ENCODE data around the gene ONECUT3. TPM values are rescaled to one million over a fixed set of nuclear protein-coding genes. Genes with fewer than 3 reads are reported as not detected.

Gene ONECUT3
- total RNA-seq, 1 donor from 2014 or later, result not detected

- DNase-seq (ENCODE audit: low read depth in 2 of 2), result no peak
Observed at GRCh38 chr19:1814833-1815604, 61.7 kb downstream of the ONECUT3 start.

GRCh38 chr19:1815605-1816529, 62.6 kb downstream of the ONECUT3 start:
- DNase-seq (ENCODE audit: low read depth in 2 of 2), result no peak

GRCh38 chr19:1816530-1817298, 63.4 kb downstream of the ONECUT3 start:
- no peak for DNase-seq (ENCODE audit: low read depth in 2 of 2)

- no peak for DNase-seq (ENCODE audit: low read depth in 2 of 2)
Observed at GRCh38 chr19:1817553-1818179, 64.4 kb downstream of the ONECUT3 start.

GRCh38 chr19:1818549-1819195, 65.4 kb downstream of the ONECUT3 start:
- DNase-seq (ENCODE audit: low read depth in 2 of 2), result no peak

GRCh38 chr19:1819341-1820255, 66.3 kb downstream of the ONECUT3 start:
- no peak for DNase-seq (ENCODE audit: low read depth in 2 of 2)

GRCh38 chr19:1822210-1822609, 68.9 kb downstream of the ONECUT3 start:
- DNase-seq (ENCODE audit: low read depth in 2 of 2), result no peak

DNA sequence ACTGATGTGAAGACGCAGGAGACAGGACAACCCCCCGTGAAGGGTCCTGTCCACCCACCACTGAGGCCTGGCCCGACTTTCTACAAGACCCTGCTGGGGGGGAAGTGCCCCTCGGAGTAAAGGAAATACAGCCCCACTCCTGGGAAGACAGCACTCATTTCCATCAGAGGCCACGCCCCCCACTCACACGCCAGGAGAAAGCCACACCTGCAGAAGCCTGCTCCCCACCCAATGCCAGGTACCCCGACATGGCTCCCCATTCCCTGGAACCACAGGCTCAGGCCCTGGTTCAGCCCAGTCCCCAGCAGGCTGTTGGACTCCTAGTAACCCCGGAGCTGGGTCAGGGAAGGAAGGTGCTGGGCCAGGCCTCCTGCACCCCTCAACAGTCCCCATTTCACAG, 69.7 kb downstream of the ONECUT3 start:
- DNase-seq (ENCODE audit: low read depth in 2 of 2), result no peak

DNA sequence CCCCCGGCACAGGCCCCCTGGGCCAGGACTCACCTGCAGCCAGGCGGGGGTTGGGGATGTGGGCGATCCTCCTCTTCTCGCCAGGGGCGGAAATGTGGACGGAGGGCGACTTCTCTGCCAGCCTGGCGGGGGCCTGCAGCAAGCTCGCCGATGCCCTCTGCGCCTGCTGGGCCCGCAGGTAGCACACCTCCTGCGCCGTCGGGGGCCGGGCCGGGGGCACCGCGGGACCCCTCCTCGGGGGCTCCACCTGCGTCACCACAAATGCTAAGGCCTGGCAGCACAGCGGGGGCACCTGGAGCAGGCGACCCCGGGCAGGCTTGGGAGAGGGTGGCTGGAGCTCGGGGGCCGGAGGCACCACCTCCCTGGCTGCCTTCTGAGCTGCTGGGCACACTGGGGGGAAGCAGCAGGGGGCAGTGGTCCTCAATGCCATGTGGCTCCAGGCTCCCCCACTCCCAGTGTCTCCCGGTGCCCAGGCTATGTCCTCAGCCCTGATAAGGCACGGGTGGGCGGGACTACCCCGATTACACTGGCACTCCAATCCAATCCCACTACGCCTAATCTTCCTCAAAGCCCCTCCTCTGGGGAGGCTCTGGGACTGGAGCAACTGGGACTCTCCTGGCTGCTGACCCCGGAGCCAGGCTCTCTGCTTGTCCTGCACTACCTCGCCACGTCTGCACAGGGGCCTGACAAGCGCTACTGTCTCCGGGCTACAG, 70.4 kb downstream of the ONECUT3 start:
- DNase-seq (ENCODE audit: low read depth in 2 of 2), result no peak

- no peak for DNase-seq (ENCODE audit: low read depth in 2 of 2)
Observed at GRCh38 chr19:1824252-1824622, 70.9 kb downstream of the ONECUT3 start.

GRCh38 chr19:1825909-1826556, 72.7 kb downstream of the ONECUT3 start:
- peak in 1 of 2 donors; percentile 61 for DNase-seq (ENCODE audit: low read depth in 2 of 2)

- no peak for DNase-seq (ENCODE audit: low read depth in 2 of 2)
Observed at GRCh38 chr19:1826557-1827521, 73.5 kb downstream of the ONECUT3 start.

DNA sequence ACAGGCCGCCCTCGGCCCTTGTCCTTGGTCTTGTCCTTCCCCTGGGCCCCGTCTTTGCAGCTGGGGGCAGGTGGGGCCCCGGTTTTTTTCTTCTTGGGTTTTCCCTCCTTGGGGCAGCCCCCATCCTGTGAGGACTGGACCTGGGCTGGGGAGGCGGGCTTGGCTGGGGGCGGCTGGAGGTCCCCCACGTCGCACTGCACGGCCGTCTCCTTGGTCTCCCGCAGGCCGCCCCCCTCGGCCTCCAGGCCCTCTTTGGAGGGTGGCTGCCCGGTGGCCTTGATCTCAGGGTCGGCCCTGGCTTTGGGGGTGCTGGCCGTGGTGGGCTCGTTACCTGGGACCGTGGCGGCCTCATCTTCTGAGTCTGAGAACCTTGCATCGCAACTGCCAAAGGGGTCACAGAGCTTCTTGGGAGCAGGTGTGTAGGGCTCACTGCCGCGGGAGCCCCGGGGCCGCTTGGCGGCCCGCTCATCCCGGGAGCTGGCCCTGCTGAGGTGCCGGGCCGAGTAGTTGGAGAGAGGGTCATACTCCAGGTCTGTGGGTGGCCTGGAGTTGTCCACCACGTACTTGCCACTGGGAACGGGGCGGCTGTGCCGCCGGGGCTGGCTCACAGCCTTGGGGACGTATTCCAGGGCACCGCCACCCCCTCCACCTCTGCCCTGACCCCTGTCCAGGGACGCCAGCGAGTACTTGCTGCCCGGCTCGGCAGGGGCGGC, 74.4 kb downstream of the ONECUT3 start:
- no peak for DNase-seq (ENCODE audit: low read depth in 2 of 2)

DNA sequence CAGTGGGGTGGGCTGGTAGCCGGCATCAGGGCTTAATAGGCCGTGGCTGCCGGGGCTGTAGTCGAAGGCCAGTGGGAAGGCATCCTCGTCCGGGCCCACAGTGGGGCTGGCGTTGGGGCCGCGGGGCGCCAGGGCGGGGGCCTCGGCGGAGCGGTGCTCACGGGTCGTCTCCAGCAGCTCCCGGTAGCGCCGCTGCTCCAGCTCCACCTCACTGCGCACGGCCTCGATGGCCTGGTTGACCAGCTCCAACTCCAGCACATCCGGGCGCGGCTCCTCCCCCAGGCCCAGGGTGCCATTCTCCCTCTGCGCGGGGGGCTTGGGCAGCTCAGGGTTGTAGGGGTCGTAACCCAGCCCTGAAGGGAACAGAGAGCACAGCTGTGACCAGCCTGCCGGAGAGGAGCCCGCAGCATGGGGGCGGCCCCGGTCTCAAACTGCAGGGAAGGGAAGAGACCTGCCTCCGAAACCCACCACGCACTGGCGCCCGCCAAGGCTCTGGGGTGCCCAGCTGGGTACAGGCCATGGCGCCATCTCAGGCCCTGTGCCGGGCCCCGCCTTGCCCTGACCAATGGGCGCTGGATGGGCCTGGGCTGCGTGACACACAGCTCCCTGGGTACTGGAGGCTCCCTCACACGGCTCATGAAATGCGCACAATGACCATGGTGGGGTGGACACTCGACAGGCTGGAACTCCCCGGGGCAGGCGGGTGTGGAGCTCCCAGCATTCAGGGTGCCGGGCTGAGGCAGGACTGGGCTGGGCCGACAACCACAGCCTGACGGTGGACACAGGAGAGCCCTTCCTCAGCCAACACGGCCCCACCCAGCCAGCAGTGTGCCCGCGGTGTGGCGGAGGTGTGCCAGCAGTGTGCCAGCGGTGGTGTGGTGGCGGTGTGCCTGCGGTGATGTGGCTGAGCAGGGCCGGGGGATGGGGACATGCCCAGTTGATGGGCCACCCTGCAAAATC, 75.3 kb downstream of the ONECUT3 start:
- no peak for DNase-seq (ENCODE audit: low read depth in 2 of 2)

GRCh38 chr19:1829958-1830357, 76.7 kb downstream of the ONECUT3 start:
- DNase-seq (ENCODE audit: low read depth in 2 of 2), result no peak

GRCh38 chr19:1830568-1830967, 77.3 kb downstream of the ONECUT3 start:
- DNase-seq (ENCODE audit: low read depth in 2 of 2), result no peak
